IMR-90 (cell line): ENCODE results near the gene RTEL1.

ENCODE experiments used
- BHLHE40 ChIP-seq: fragments of 150-350 bp; IDR thresholded peaks from 2 replicates; pipeline ENCODE4 v1.6.1; 2016; ENCODE audit warnings: mild to moderate bottlenecking, low read depth, low read length
- CEBPB ChIP-seq: IDR thresholded peaks from 2 replicates; pipeline ENCODE4 v1.6.1; 2012; ENCODE audit warnings: low read depth, low read length, improper control_type of control experiment
- CHD1 ChIP-seq: IDR thresholded peaks from 2 replicates; pipeline ENCODE4 v1.6.1; 2012; ENCODE audit warnings: low read depth, low read length, improper control_type of control experiment
- FOS ChIP-seq: fragments of 150-350 bp; IDR thresholded peaks from 2 replicates; pipeline ENCODE4 v1.6.1; 2016; ENCODE audit warnings: low read depth, low read length
- MAFK ChIP-seq: IDR thresholded peaks from 2 replicates; pipeline ENCODE4 v1.6.1; 2012; ENCODE audit warnings: low read depth, low read length, improper control_type of control experiment
- MAZ ChIP-seq: IDR thresholded peaks from 2 replicates; pipeline ENCODE4 v1.6.1; 2012; ENCODE audit warnings: low read depth, mild to moderate bottlenecking, low read length, improper control_type of control experiment, moderate library complexity, borderline replicate concordance
- MXI1 ChIP-seq: IDR thresholded peaks from 2 replicates; pipeline ENCODE4 v1.6.1; 2012; ENCODE audit warnings: low read depth, mild to moderate bottlenecking, low read length, moderate library complexity, borderline replicate concordance
- POLR2A ChIP-seq: IDR thresholded peaks from 2 replicates; pipeline ENCODE4 v1.6.1; 2012; ENCODE audit warnings: mild to moderate bottlenecking, low read depth, low read length
- RAD21 ChIP-seq: IDR thresholded peaks from 2 replicates; pipeline ENCODE4 v1.6.1; 2012; ENCODE audit warnings: low read length, improper control_type of control experiment
- RCOR1 ChIP-seq: IDR thresholded peaks from 2 replicates; pipeline ENCODE4 v1.6.1; 2012; ENCODE audit warnings: mild to moderate bottlenecking, low read length, improper control_type of control experiment; ENCODE audit not compliant: insufficient replicate concordance
- SMC3 ChIP-seq: fragments of 150-350 bp; IDR thresholded peaks from 2 replicates; pipeline ENCODE4 v1.6.1; 2016; ENCODE audit warnings: low read depth, mild to moderate bottlenecking, antibody characterized with exemption, low read length, moderate library complexity
- TF ChIP-seq, protein P1 (sequence below): conservative IDR thresholded peaks from 2 replicates; pipeline ENCODE4 v1.5.1; 2012; ENCODE audit warnings: mild to moderate bottlenecking, low read depth, low read length, improper control_type of control experiment
- TF ChIP-seq, protein P2 (sequence below): fragments of 150-350 bp; IDR thresholded peaks from 2 replicates; pipeline ENCODE4 v1.6.1; 2016; ENCODE audit warnings: low read depth, mild to moderate bottlenecking, low read length, moderate library complexity, borderline replicate concordance
- TF ChIP-seq, protein P3 (sequence below): fragments of 150-350 bp; IDR thresholded peaks from 2 replicates; pipeline ENCODE4 v1.6.1; 2017; ENCODE audit warnings: mild to moderate bottlenecking, antibody characterized with exemption, low read length, low read depth

DNA sequence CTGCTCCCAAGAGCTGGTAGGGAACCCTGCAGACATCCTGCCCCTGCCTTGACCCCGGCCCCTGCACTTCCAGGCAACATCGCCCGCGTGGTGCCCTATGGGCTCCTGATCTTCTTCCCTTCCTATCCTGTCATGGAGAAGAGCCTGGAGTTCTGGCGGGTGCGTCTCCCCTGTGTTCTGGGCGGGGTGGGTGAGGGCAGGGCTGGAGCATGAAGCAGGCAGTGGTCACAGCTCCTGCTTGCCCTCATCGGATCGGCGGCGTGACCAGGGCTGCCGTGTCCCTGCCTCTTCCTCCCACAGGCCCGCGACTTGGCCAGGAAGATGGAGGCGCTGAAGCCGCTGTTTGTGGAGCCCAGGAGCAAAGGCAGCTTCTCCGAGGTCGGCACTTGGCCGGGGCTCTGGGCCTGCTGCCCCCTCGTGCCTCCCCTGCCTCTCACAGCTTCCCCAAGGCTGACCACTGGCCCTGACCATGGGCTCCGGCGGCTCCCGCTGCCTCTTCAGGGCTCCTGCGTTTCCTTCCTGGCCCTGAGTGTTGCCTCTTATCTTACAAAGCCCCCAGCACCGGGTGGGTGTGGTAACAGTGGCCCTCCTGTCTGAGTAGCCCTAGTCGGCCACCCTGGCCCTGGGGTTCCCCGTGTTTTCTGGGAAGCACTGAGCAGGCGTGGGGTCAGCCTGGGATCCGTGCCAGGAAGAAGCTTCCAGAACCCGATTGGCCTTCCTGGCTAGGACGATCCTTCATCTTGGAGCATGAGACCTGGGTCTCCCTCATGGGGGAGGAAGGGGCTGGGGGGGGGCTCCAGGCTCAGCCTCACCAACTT, 30.3 kb downstream of the RTEL1 start:
- TF ChIP-seq, protein P1, sequence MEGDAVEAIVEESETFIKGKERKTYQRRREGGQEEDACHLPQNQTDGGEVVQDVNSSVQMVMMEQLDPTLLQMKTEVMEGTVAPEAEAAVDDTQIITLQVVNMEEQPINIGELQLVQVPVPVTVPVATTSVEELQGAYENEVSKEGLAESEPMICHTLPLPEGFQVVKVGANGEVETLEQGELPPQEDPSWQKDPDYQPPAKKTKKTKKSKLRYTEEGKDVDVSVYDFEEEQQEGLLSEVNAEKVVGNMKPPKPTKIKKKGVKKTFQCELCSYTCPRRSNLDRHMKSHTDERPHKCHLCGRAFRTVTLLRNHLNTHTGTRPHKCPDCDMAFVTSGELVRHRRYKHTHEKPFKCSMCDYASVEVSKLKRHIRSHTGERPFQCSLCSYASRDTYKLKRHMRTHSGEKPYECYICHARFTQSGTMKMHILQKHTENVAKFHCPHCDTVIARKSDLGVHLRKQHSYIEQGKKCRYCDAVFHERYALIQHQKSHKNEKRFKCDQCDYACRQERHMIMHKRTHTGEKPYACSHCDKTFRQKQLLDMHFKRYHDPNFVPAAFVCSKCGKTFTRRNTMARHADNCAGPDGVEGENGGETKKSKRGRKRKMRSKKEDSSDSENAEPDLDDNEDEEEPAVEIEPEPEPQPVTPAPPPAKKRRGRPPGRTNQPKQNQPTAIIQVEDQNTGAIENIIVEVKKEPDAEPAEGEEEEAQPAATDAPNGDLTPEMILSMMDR = no peak
- TF ChIP-seq SMC3 = no peak
- no peak for TF ChIP-seq RCOR1
- no peak for TF ChIP-seq FOS
- TF ChIP-seq POLR2A = no peak
- no peak for TF ChIP-seq MAZ
- TF ChIP-seq MXI1 = no peak
- TF ChIP-seq BHLHE40 = no peak
- TF ChIP-seq RAD21 = no peak
- TF ChIP-seq, protein P2, sequence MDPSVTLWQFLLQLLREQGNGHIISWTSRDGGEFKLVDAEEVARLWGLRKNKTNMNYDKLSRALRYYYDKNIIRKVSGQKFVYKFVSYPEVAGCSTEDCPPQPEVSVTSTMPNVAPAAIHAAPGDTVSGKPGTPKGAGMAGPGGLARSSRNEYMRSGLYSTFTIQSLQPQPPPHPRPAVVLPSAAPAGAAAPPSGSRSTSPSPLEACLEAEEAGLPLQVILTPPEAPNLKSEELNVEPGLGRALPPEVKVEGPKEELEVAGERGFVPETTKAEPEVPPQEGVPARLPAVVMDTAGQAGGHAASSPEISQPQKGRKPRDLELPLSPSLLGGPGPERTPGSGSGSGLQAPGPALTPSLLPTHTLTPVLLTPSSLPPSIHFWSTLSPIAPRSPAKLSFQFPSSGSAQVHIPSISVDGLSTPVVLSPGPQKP = no peak
- TF ChIP-seq, protein P3, sequence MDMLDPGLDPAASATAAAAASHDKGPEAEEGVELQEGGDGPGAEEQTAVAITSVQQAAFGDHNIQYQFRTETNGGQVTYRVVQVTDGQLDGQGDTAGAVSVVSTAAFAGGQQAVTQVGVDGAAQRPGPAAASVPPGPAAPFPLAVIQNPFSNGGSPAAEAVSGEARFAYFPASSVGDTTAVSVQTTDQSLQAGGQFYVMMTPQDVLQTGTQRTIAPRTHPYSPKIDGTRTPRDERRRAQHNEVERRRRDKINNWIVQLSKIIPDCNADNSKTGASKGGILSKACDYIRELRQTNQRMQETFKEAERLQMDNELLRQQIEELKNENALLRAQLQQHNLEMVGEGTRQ = no peak
- TF ChIP-seq CEBPB = no peak
- no peak for TF ChIP-seq MAFK
- no peak for TF ChIP-seq CHD1
